ENCODE data around the gene CALCA. TPM values are rescaled to one million over a fixed set of nuclear protein-coding genes. Genes with fewer than 3 reads are reported as not detected.

Gene CALCA, protein sequence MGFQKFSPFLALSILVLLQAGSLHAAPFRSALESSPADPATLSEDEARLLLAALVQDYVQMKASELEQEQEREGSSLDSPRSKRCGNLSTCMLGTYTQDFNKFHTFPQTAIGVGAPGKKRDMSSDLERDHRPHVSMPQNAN
- total RNA-seq, result not detected in 2 replicates

DNA sequence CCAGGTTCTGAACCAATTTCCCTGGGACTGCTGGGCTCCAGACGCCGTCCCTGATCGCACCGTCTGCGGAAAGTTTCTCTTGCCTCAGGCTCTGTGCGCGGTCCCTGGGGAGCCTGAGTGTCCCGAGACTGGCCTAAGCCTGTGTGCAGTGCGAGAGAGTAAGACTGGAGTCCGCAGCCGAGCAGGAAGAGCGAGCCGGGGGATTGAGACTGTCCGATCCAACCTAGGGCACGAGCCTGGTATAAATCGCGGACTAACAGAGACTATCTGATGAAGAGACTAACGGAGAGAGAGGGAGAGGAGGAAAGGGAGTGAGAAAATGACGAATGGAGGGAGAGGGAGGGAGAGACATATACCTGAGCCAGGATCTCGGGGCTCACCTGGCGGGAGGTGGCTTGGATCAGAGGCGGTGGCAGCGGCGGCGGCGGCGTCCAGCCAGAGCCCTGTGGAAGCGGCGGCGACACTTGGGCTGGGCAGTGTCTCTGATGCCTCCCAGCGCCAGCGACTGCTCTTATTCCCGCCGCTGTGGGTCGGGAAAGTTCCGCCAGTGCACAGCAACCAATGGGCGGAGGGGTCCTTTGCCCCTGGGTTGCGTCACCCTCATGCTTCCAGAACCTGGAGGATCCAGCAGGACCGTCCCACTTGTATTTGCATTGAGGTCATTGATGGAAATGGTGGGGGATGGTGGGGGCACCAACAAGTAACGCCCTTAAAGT lies at the start of gene CALCA:
Gene CALCA (minus strand): TSS at position 487 of the 716 bp plus-strand sequence. CDS start 1,159 bp downstream, outside the sequence.

Other genes starting within 250 kb of the CALCA start
- gene CYP2R1, start 80.1 kb downstream of the CALCA start, total RNA-seq, result 13.5 and 13.6 TPM in 2 replicates
- 0.30 TPM in 1 of 2 replicates, not detected in the other for gene CALCB, start 101.2 kb upstream of the CALCA start, total RNA-seq
- not detected in 2 replicates for gene INSC, start 142.6 kb upstream of the CALCA start, total RNA-seq

Data from epithelial cell of umbilical artery (primary cell).